ENCODE results near the gene BPIFA2. TPM values are rescaled to one million over a fixed set of nuclear protein-coding genes. Genes with fewer than 3 reads are reported as not detected.

The BPIFA2 gene
- polyA plus RNA-seq, 1 experiment: not detected

GRCh38 chr20:33147299-33147698 is 20.7 kb upstream of the BPIFA2 start:
- Histone ChIP-seq H3K4me3 (ENCODE audit: low read depth, low read length) (no peak overlapping the region), H3K27me3 (ENCODE audit: control insufficient read depth, insufficient read depth, low read length) (no peaks in the 10 kb centered on the region), H3K36me3 (ENCODE audit: control insufficient read depth, insufficient read depth, low read length) (no peaks in the 10 kb centered on the region)
- no peak for DNase-seq (ENCODE audit: low read depth)
- ChIA-PET POLR2A (no interaction called here), CTCF (no interaction called here)
- no peak for TF ChIP-seq CTCF (IDR thresholded peaks at IDR 0.05; ENCODE audit: insufficient read depth, low read depth, low read length)

GRCh38 chr20:33148040-33148439 is 19.9 kb upstream of the BPIFA2 start:
- CTCF ChIA-PET: no interaction called here
- no peak for DNase-seq (ENCODE audit: low read depth)
- POLR2A ChIA-PET: no interaction called here
- TF ChIP-seq CTCF (IDR thresholded peaks at IDR 0.05; ENCODE audit: insufficient read depth, low read depth, low read length): no peak
- Histone ChIP-seq H3K36me3 (ENCODE audit: control insufficient read depth, insufficient read depth, low read length) (no peaks in the 10 kb centered on the region), H3K27me3 (ENCODE audit: control insufficient read depth, insufficient read depth, low read length) (no peaks in the 10 kb centered on the region), H3K4me3 (ENCODE audit: low read depth, low read length) (no peak overlapping the region)

- no peaks in the 10 kb centered on the region for H3K36me3 ChIP-seq (ENCODE audit: control insufficient read depth, insufficient read depth, low read length)
- ChIA-PET CTCF (no interaction called here), POLR2A (no interaction called here)
- H3K4me3 ChIP-seq (ENCODE audit: low read depth, low read length): no peak overlapping the region
- TF ChIP-seq CTCF (IDR thresholded peaks at IDR 0.05; ENCODE audit: insufficient read depth, low read depth, low read length): no peak
- no peaks in the 10 kb centered on the region; the same call in 1 of the 2 replicates for H3K27me3 ChIP-seq (ENCODE audit: control insufficient read depth, insufficient read depth, low read length)
- no peak for DNase-seq (ENCODE audit: low read depth)
Measured at GRCh38 chr20:33154252-33154651, 13.7 kb upstream of the BPIFA2 start.

GRCh38 chr20:33158637-33159385 is 9.1 kb upstream of the BPIFA2 start:
- DNase-seq (ENCODE audit: low read depth): no peak
- POLR2A ChIA-PET: no interaction called here
- Histone ChIP-seq H3K4me3 (ENCODE audit: low read depth, low read length) (no peak overlapping the region), H3K36me3 (ENCODE audit: control insufficient read depth, insufficient read depth, low read length) (no peaks in the 10 kb centered on the region), H3K27me3 (ENCODE audit: control insufficient read depth, insufficient read depth, low read length) (no peaks in the 10 kb centered on the region; the same call in 1 of the 2 replicates)
- TF ChIP-seq CTCF (IDR thresholded peaks at IDR 0.05; ENCODE audit: insufficient read depth, low read depth, low read length): no peak
- CTCF ChIA-PET: no interaction called here

GRCh38 chr20:33159713-33160112 is 8.2 kb upstream of the BPIFA2 start:
- H3K36me3 ChIP-seq (ENCODE audit: control insufficient read depth, insufficient read depth, low read length): no peaks in the 10 kb centered on the region
- ChIA-PET POLR2A (no interaction called here), CTCF (no interaction called here)
- H3K4me3 ChIP-seq (ENCODE audit: low read depth, low read length): no peak overlapping the region
- DNase-seq (ENCODE audit: low read depth): no peak
- H3K27me3 ChIP-seq (ENCODE audit: control insufficient read depth, insufficient read depth, low read length): no peaks in the 10 kb centered on the region; the same call in 1 of the 2 replicates
- TF ChIP-seq CTCF (IDR thresholded peaks at IDR 0.05; ENCODE audit: insufficient read depth, low read depth, low read length): no peak

Measured in BJ (cell line).